ENCODE results near the gene HELT.
"Not testable (repeated sequence)": the region's sequence is repeated elsewhere in the genome, so short reads cannot be mapped to it uniquely, and the experiment has no call there.

The HELT gene

GRCh38 chr4:185017964-185018772 lies at the start of gene HELT:
TSS of gene HELT (plus strand) at chr4:185018490. CDS start at chr4:185018929, 439 bp downstream.
- DNase-seq, result peak in 1 of 56 donors; percentile 5

GRCh38 chr4:184968784-184969201 lies 49.5 kb upstream of the HELT start:
- no peak for DNase-seq

GRCh38 chr4:184969610-184970009 lies 48.7 kb upstream of the HELT start:
- DNase-seq, result no peak

GRCh38 chr4:184972991-184973390 lies 45.3 kb upstream of the HELT start:
- DNase-seq, result no peak

- not testable (repeated sequence) for DNase-seq
Measured at GRCh38 chr4:184976348-184976747, 41.9 kb upstream of the HELT start.

- no peak for DNase-seq
Measured at GRCh38 chr4:184977747-184978146, 40.5 kb upstream of the HELT start.

- DNase-seq, result no peak
Measured at GRCh38 chr4:184978211-184978610, 40.1 kb upstream of the HELT start.

GRCh38 chr4:184979461-184980124 lies 38.7 kb upstream of the HELT start:
- no peak for DNase-seq

- no peak for DNase-seq
Measured at GRCh38 chr4:184980261-184980660, 38.0 kb upstream of the HELT start.

- DNase-seq, result peak in 44 of 56 donors; percentile 9 to 83 (median 48)
Measured at GRCh38 chr4:184983672-184984356, 34.5 kb upstream of the HELT start.

GRCh38 chr4:184987493-184988031 lies 30.7 kb upstream of the HELT start:
- DNase-seq, result no peak

- no peak for DNase-seq
Measured at GRCh38 chr4:184988611-184989010, 29.7 kb upstream of the HELT start.

GRCh38 chr4:184989283-184989682 lies 29.0 kb upstream of the HELT start:
- DNase-seq, result not testable (repeated sequence)

- not testable (repeated sequence) for DNase-seq
Measured at GRCh38 chr4:184990131-184990530, 28.2 kb upstream of the HELT start.

GRCh38 chr4:184991860-184992259 lies 26.4 kb upstream of the HELT start:
- no peak for DNase-seq

- DNase-seq, result no peak
Measured at GRCh38 chr4:184992422-184992821, 25.9 kb upstream of the HELT start.

GRCh38 chr4:184993247-184993646 lies 25.0 kb upstream of the HELT start:
- no peak for DNase-seq

- no peak for DNase-seq
Measured at GRCh38 chr4:184994010-184994622, 24.2 kb upstream of the HELT start.

GRCh38 chr4:184994623-184995010 lies 23.7 kb upstream of the HELT start:
- no peak for DNase-seq

GRCh38 chr4:184997656-184998055 lies 20.6 kb upstream of the HELT start:
- DNase-seq, result not testable (repeated sequence)

- DNase-seq, result no peak
Measured at GRCh38 chr4:185002784-185003183, 15.5 kb upstream of the HELT start.

Measured in nucleus accumbens (tissue), 56 donors.